Measurements from ENCODE around the gene PADI3.

DNA sequence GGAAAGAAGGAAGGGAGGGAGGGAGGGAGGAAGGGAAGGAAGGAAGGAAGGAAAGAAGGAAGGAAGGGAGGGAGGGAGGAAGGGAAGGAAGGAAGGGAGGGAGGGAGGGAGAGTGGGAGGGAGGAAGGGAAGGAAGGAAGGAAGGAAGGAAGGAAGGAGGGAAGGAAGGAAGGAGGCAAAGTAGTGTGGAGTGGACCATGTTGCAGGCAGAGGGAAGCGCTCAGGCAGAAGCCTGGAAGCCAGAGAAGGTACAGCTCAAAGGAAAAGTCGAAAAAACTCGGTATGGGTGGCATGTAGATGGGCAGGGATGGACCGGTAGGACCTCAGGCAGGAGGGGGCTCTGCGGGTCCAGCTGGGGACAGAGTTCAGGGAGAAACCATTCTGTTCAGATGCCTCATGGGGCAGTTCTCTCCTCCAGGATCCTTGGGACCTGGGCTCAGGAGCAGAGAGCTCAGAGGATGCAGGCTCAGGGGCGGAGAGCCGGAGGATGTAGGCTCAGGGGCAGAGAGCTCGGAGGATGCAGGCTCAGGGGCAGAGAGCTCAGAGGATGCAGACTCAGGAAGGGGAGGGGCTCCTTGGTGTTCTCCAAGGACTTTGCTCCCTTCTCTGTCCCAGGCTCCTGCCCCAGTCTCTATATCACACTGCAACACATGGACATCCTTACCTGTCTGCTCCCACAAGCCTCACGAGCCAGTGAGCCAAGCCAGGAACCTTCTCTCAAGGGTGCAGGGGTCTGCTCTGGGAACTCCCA, 13.6 kb upstream of the PADI3 start:
- TF ChIP-seq EP300 (IDR thresholded peaks at IDR 0.05; ENCODE audit: borderline replicate concordance in 1 of 2, low read depth in 2 of 2, low read length in 2 of 2): no peak
- TF ChIP-seq, protein P1, sequence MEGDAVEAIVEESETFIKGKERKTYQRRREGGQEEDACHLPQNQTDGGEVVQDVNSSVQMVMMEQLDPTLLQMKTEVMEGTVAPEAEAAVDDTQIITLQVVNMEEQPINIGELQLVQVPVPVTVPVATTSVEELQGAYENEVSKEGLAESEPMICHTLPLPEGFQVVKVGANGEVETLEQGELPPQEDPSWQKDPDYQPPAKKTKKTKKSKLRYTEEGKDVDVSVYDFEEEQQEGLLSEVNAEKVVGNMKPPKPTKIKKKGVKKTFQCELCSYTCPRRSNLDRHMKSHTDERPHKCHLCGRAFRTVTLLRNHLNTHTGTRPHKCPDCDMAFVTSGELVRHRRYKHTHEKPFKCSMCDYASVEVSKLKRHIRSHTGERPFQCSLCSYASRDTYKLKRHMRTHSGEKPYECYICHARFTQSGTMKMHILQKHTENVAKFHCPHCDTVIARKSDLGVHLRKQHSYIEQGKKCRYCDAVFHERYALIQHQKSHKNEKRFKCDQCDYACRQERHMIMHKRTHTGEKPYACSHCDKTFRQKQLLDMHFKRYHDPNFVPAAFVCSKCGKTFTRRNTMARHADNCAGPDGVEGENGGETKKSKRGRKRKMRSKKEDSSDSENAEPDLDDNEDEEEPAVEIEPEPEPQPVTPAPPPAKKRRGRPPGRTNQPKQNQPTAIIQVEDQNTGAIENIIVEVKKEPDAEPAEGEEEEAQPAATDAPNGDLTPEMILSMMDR (IDR thresholded peaks at IDR 0.05; ENCODE audit: control extremely low read depth in 1 of 3, insufficient read depth in 1 of 3, low read depth in 1 of 3, low read length in 3 of 3): no peak

All from H1 (cell line).